Bronchus fibroblast of lung (primary cell): ENCODE results near the gene ATOH1. TPM values are rescaled to one million over a fixed set of nuclear protein-coding genes. Genes with fewer than 3 reads are reported as not detected.

Experiments used
- total RNA-seq: library from RNA; depleted of rRNA; stranded (reverse); fragments of >200 nt; gene quantifications from 2 replicates; pipeline ENCODE4 v1.2.3, GENCODE V29; 2015

ATOH1 gene, protein sequence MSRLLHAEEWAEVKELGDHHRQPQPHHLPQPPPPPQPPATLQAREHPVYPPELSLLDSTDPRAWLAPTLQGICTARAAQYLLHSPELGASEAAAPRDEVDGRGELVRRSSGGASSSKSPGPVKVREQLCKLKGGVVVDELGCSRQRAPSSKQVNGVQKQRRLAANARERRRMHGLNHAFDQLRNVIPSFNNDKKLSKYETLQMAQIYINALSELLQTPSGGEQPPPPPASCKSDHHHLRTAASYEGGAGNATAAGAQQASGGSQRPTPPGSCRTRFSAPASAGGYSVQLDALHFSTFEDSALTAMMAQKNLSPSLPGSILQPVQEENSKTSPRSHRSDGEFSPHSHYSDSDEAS
- total RNA-seq = not detected in 2 replicates

DNA sequence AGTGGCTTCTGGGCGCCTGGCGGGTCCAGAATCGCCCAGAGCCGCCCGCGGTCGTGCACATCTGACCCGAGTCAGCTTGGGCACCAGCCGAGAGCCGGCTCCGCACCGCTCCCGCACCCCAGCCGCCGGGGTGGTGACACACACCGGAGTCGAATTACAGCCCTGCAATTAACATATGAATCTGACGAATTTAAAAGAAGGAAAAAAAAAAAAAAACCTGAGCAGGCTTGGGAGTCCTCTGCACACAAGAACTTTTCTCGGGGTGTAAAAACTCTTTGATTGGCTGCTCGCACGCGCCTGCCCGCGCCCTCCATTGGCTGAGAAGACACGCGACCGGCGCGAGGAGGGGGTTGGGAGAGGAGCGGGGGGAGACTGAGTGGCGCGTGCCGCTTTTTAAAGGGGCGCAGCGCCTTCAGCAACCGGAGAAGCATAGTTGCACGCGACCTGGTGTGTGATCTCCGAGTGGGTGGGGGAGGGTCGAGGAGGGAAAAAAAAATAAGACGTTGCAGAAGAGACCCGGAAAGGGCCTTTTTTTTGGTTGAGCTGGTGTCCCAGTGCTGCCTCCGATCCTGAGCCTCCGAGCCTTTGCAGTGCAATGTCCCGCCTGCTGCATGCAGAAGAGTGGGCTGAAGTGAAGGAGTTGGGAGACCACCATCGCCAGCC is at the start of gene ATOH1:
TSS of gene ATOH1 (plus strand) at position 422 of the 663 bp plus-strand sequence. CDS start at position 596, 174 bp downstream.

